Neural progenitor cell (in vitro differentiated cells): ENCODE data around the gene SELENOO. TPM values are rescaled to one million over a fixed set of nuclear protein-coding genes. Genes with fewer than 3 reads are reported as not detected.
A peak's percentile ranks its signal among the peaks of the same experiment; 100 is the strongest.

ENCODE experiments used
- DNase-seq: peaks from one replicate; pipeline ENCODE4 v3.0.0-alpha.2; 2016; ENCODE audit warnings: low spot score
- H2AFZ ChIP-seq: fragments of 200-600 bp; sonication (generic); replicated peaks from 2 replicates; pipeline ENCODE4 v1.6.1; 2016; ENCODE audit warnings: antibody characterized with exemption
- H3F3A ChIP-seq: fragments of 200-600 bp; sonication (generic); 2 replicates; pipeline ENCODE4 v1.6.1; 2016; ENCODE audit warnings: antibody characterized with exemption, low read depth
- H3K27ac ChIP-seq: fragments of 200-600 bp; sonication (generic); 2 replicates; pipeline ENCODE4 v1.5.1; 2016; ENCODE audit warnings: mild to moderate bottlenecking
- H3K27me3 ChIP-seq: fragments of 200-600 bp; sonication (generic); 2 replicates; pipeline ENCODE4 v1.6.1; 2016; ENCODE audit warnings: mild to moderate bottlenecking, moderate library complexity
- H3K36me3 ChIP-seq: fragments of 200-600 bp; sonication (generic); 2 replicates; pipeline ENCODE4 v1.5.1; 2016
- H3K4me1 ChIP-seq: fragments of 200-600 bp; sonication (generic); 2 replicates; pipeline ENCODE4 v1.6.1; 2016; ENCODE audit warnings: mixed run types
- H3K4me2 ChIP-seq: fragments of 200-600 bp; sonication (generic); 2 replicates; pipeline ENCODE4 v1.6.1; 2016
- H3K4me3 ChIP-seq: fragments of 200-600 bp; sonication (generic); 2 replicates; pipeline ENCODE4 v1.5.1; 2016
- H3K79me2 ChIP-seq: fragments of 200-600 bp; sonication (generic); 2 replicates; pipeline ENCODE4 v1.6.1; 2016; ENCODE audit warnings: low read depth
- H3K9ac ChIP-seq: fragments of 200-600 bp; sonication (generic); 2 replicates; pipeline ENCODE4 v1.6.1; 2016
- H3K9me3 ChIP-seq: fragments of 200-600 bp; sonication (generic); 2 replicates; pipeline ENCODE4 v1.5.1; 2016; ENCODE audit warnings: low read depth
- H4K20me1 ChIP-seq: fragments of 200-600 bp; sonication (generic); 2 replicates; pipeline ENCODE4 v1.6.1; 2016; ENCODE audit warnings: low read depth
- H3K27ac Mint-ChIP-seq: 3 replicates; pipeline ENCODE4 v1.8.0; 2021; ENCODE audit warnings: mixed read lengths
- H3K27me3 Mint-ChIP-seq: 2 replicates; pipeline ENCODE4 v1.8.0; 2022; ENCODE audit warnings: low read depth, mild to moderate bottlenecking, inconsistent platforms, moderate library complexity, mixed read lengths; ENCODE audit not compliant: insufficient read depth
- H3K36me3 Mint-ChIP-seq: 3 replicates; pipeline ENCODE4 v1.8.0; 2021; ENCODE audit warnings: mixed read lengths
- H3K4me1 Mint-ChIP-seq: 3 replicates; pipeline ENCODE4 v1.8.0; 2021; ENCODE audit warnings: mixed read lengths
- H3K4me3 Mint-ChIP-seq: 3 replicates; pipeline ENCODE4 v1.8.0; 2021; ENCODE audit warnings: mild to moderate bottlenecking, moderate library complexity, mixed read lengths
- H3K9me3 Mint-ChIP-seq: 3 replicates; pipeline ENCODE4 v1.8.0; 2020; ENCODE audit warnings: mixed read lengths
- CTCF ChIP-seq: fragments of 200-600 bp; sonication (generic); IDR thresholded peaks from 2 replicates; pipeline ENCODE4 v1.5.1; 2017; ENCODE audit warnings: antibody characterized with exemption, mild to moderate bottlenecking
- EZH2 ChIP-seq: fragments of 200-600 bp; sonication (generic); IDR thresholded peaks from 2 replicates; pipeline ENCODE4 v1.6.1; 2017; ENCODE audit warnings: antibody characterized with exemption, mild to moderate bottlenecking, moderate library complexity
- EZH2phosphoT487 ChIP-seq: fragments of 200-600 bp; sonication (generic); IDR thresholded peaks from 2 replicates; pipeline ENCODE4 v1.6.1; 2017; ENCODE audit warnings: antibody characterized with exemption
- total RNA-seq: library from RNA; depleted of rRNA; stranded (reverse); fragments of >200 nt; gene quantifications from 2 replicates; pipeline ENCODE4 v1.2.3, GENCODE V29; 2015; ENCODE audit warnings: low replicate concordance

Gene SELENOO
- total RNA-seq, 1 donor from 2014 or later, result 7.6 TPM

- no peaks in the 10 kb centered on the region for H3K27me3 ChIP-seq
- no peak overlapping the region for H3K27ac ChIP-seq
- no peaks in the 10 kb centered on the region for H3K9me3 ChIP-seq
- no peaks in the 10 kb centered on the region for H3K4me1 ChIP-seq
- H3K36me3 ChIP-seq, result no peaks in the 10 kb centered on the region
- DNase-seq, result no peak
- H3K9me3 Mint-ChIP-seq, result no peaks in the 10 kb centered on the region
- H3K4me3 Mint-ChIP-seq, result no peak overlapping the region
- no peak overlapping the region for H3K4me3 ChIP-seq
- no peak overlapping the region for H2AFZ ChIP-seq
- peaks cover 4% of the 10 kb centered on the region for H3K27me3 Mint-ChIP-seq
- peaks cover 4% of the 10 kb centered on the region for H3F3A ChIP-seq
- peaks cover 13% of the 10 kb centered on the region for H3K79me2 ChIP-seq
- H4K20me1 ChIP-seq, result peaks cover 20% of the 10 kb centered on the region
- peak overlapping the region; percentile 28 for H3K27ac Mint-ChIP-seq
- no peak for TF ChIP-seq CTCF
- no peak for TF ChIP-seq EZH2phosphoT487
- TF ChIP-seq EZH2, result no peak
- no peak overlapping the region for H3K9ac ChIP-seq
- H3K36me3 Mint-ChIP-seq, result peaks cover 30% of the 10 kb centered on the region
- H3K4me1 Mint-ChIP-seq, result peaks cover 7% of the 10 kb centered on the region
- H3K4me2 ChIP-seq, result no peak overlapping the region
Observed at GRCh38 chr22:50211147-50211546, 10.3 kb downstream of the SELENOO start.

- peaks cover 3% of the 10 kb centered on the region for H3K4me1 Mint-ChIP-seq
- Histone ChIP-seq H3K79me2 (peaks cover 13% of the 10 kb centered on the region), H3K27me3 (no peaks in the 10 kb centered on the region), H3K4me1 (no peaks in the 10 kb centered on the region), H4K20me1 (peaks cover 12% of the 10 kb centered on the region), H3K27ac (no peak overlapping the region), H3K36me3 (no peaks in the 10 kb centered on the region), H2AFZ (no peak overlapping the region), H3F3A (peaks cover 4% of the 10 kb centered on the region), H3K4me3 (no peak overlapping the region), H3K9ac (no peak overlapping the region), H3K9me3 (no peaks in the 10 kb centered on the region), H3K4me2 (no peak overlapping the region)
- TF ChIP-seq EZH2phosphoT487, result no peak
- TF ChIP-seq EZH2, result no peak
- TF ChIP-seq CTCF, result no peak
- no peaks in the 10 kb centered on the region for H3K9me3 Mint-ChIP-seq
- H3K4me3 Mint-ChIP-seq, result no peak overlapping the region
- H3K36me3 Mint-ChIP-seq, result peaks cover 31% of the 10 kb centered on the region
- no peak overlapping the region for H3K27ac Mint-ChIP-seq
- H3K27me3 Mint-ChIP-seq, result peaks cover 4% of the 10 kb centered on the region
- DNase-seq, result no peak
Observed at GRCh38 chr22:50213263-50213662, 12.5 kb downstream of the SELENOO start.

- no peaks in the 10 kb centered on the region for H3K9me3 Mint-ChIP-seq
- H3K36me3 Mint-ChIP-seq, result peaks cover 29% of the 10 kb centered on the region
- no peak overlapping the region for H3K27ac ChIP-seq
- no peak overlapping the region for H3K9ac ChIP-seq
- no peaks in the 10 kb centered on the region for H4K20me1 ChIP-seq
- TF ChIP-seq CTCF (no peak), EZH2phosphoT487 (no peak), EZH2 (no peak)
- no peaks in the 10 kb centered on the region for H3K4me1 ChIP-seq
- H3K27ac Mint-ChIP-seq, result no peak overlapping the region
- peaks cover 2% of the 10 kb centered on the region for H3K27me3 Mint-ChIP-seq
- H3K4me1 Mint-ChIP-seq, result no peaks in the 10 kb centered on the region
- no peaks in the 10 kb centered on the region for H3K27me3 ChIP-seq
- H3K36me3 ChIP-seq, result no peaks in the 10 kb centered on the region
- no peak overlapping the region for H2AFZ ChIP-seq
- no peak overlapping the region for H3K4me2 ChIP-seq
- no peaks in the 10 kb centered on the region for H3K9me3 ChIP-seq
- H3F3A ChIP-seq, result peaks cover 4% of the 10 kb centered on the region
- DNase-seq, result no peak
- H3K79me2 ChIP-seq, result peaks cover 13% of the 10 kb centered on the region
- no peak overlapping the region for H3K4me3 ChIP-seq
- no peak overlapping the region for H3K4me3 Mint-ChIP-seq
Observed at GRCh38 chr22:50215297-50216054, 14.7 kb downstream of the SELENOO start.
